Measurements from ENCODE around the gene GRIN2C.

The GRIN2C gene

DNA sequence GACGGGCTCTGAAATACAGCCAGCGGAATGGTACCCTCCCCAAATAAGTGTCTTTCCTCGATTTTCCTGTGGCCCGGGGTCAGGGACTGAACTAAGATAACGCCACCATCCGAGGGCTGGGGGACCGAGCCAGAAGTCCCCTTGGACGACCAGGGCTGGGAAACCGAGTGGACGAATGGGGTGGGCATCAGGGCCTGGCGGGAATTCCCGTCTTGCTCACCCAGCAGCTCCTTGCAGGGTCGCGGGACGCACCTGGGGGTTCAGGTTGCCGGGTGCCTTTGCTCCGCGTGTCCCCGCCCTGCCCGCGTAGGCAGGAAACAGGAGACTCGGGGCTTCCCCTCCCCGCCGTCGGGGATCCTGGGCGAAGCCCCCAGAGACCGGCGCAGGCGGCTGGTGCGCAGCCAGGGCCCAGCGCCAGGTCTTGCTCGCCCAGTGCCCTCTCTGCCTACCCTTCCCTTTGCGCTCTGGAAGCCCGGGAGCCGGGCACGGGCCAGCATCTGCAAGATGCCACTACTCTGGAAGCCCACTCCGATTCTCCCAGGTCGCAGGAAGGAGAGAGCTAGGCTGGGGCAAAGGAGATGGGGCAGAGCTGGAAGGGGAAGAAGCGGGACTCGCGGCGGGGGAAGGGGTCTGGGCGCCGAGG is 665 bp upstream of the GRIN2C start:
- Histone ChIP-seq H3K36me3 (ENCODE audit: low read length) (no peaks in the 10 kb centered on the region), H3K27me3 (ENCODE audit: low read length) (no peaks in the 10 kb centered on the region), H3K9me3 (ENCODE audit: insufficient read depth, low read length) (no peaks in the 10 kb centered on the region), H3K9ac (ENCODE audit: low read length) (no peak overlapping the region), H3F3A (ENCODE audit: insufficient read depth) (no peaks in the 10 kb centered on the region), H2AFZ (ENCODE audit: low read depth, low read length, severe bottlenecking) (no peak overlapping the region), H3K27ac (ENCODE audit: low read depth, low read length) (no peak overlapping the region), H3K4me3 (ENCODE audit: insufficient read depth, low read length, poor library complexity, severe bottlenecking) (no peak overlapping the region), H3K9me2 (replicated peaks; ENCODE audit: insufficient read depth, low read length) (no peaks in the 10 kb centered on the region), H4K20me1 (ENCODE audit: low read depth, low read length) (no peaks in the 10 kb centered on the region), H3K79me2 (ENCODE audit: insufficient read depth, low read length) (no peaks in the 10 kb centered on the region), H3K4me2 (ENCODE audit: low read depth, low read length, poor library complexity, severe bottlenecking) (no peak overlapping the region)
- TF ChIP-seq EZH2phosphoT487 (conservative IDR thresholded peaks at IDR 0.05; ENCODE audit: low read length), result no peak
- TF ChIP-seq, protein P1, sequence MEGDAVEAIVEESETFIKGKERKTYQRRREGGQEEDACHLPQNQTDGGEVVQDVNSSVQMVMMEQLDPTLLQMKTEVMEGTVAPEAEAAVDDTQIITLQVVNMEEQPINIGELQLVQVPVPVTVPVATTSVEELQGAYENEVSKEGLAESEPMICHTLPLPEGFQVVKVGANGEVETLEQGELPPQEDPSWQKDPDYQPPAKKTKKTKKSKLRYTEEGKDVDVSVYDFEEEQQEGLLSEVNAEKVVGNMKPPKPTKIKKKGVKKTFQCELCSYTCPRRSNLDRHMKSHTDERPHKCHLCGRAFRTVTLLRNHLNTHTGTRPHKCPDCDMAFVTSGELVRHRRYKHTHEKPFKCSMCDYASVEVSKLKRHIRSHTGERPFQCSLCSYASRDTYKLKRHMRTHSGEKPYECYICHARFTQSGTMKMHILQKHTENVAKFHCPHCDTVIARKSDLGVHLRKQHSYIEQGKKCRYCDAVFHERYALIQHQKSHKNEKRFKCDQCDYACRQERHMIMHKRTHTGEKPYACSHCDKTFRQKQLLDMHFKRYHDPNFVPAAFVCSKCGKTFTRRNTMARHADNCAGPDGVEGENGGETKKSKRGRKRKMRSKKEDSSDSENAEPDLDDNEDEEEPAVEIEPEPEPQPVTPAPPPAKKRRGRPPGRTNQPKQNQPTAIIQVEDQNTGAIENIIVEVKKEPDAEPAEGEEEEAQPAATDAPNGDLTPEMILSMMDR (IDR thresholded peaks at IDR 0.05; ENCODE audit: insufficient read depth, low read length, poor library complexity, severe bottlenecking), result no peak

GRCh38 chr17:74858672-74859458 is 820 bp downstream of the GRIN2C start:
- no peaks in the 10 kb centered on the region for H3K36me3 ChIP-seq (ENCODE audit: low read length)
- H3K9ac ChIP-seq (ENCODE audit: low read length), result no peak overlapping the region
- H3K27me3 ChIP-seq (ENCODE audit: low read length), result no peaks in the 10 kb centered on the region
- no peak overlapping the region for H3K4me2 ChIP-seq (ENCODE audit: low read depth, low read length, poor library complexity, severe bottlenecking)
- TF ChIP-seq, protein P1 (IDR thresholded peaks at IDR 0.05; ENCODE audit: insufficient read depth, low read length, poor library complexity, severe bottlenecking), result no peak
- no peak overlapping the region for H3K4me3 ChIP-seq (ENCODE audit: insufficient read depth, low read length, poor library complexity, severe bottlenecking)
- H3K27ac ChIP-seq (ENCODE audit: low read depth, low read length), result no peak overlapping the region
- H2AFZ ChIP-seq (ENCODE audit: low read depth, low read length, severe bottlenecking), result no peak overlapping the region
- H4K20me1 ChIP-seq (ENCODE audit: low read depth, low read length), result no peaks in the 10 kb centered on the region
- H3K9me3 ChIP-seq (ENCODE audit: insufficient read depth, low read length), result no peaks in the 10 kb centered on the region
- no peaks in the 10 kb centered on the region for H3K9me2 ChIP-seq (replicated peaks; ENCODE audit: insufficient read depth, low read length)
- H3K79me2 ChIP-seq (ENCODE audit: insufficient read depth, low read length), result no peaks in the 10 kb centered on the region
- no peaks in the 10 kb centered on the region for H3F3A ChIP-seq (ENCODE audit: insufficient read depth)

DNA sequence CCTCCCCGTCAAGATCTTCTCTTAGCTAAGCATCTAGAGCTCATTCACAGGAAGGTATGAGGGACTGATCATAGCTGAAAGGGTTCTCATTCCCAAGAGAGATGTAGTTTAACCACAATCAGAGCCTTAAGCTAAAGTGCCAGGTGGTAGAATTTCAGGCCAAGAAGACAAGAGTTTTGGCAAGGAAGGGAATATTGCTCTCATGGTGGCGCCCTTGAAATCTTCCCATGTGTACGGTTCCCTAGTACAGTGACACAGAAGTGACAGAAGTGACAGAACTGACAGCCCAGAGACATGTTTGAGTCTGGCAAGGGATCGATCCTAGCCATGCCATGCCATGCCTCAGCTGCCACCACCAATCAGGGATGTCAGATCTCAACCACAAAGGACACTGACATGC is 2.5 kb downstream of the GRIN2C start:
- Histone ChIP-seq H3K27me3 (ENCODE audit: low read length) (no peaks in the 10 kb centered on the region), H2AFZ (ENCODE audit: low read depth, low read length, severe bottlenecking) (no peak overlapping the region), H3K36me3 (ENCODE audit: low read length) (no peaks in the 10 kb centered on the region)

More for the DNA sequence above, 2.5 kb downstream of the GRIN2C start:
- TF ChIP-seq EZH2phosphoT487 (conservative IDR thresholded peaks at IDR 0.05; ENCODE audit: low read length), result no peak
- TF ChIP-seq, protein P1 (IDR thresholded peaks at IDR 0.05; ENCODE audit: insufficient read depth, low read length, poor library complexity, severe bottlenecking), result no peak
- H3K4me2 ChIP-seq (ENCODE audit: low read depth, low read length, poor library complexity, severe bottlenecking), result no peak overlapping the region
- no peaks in the 10 kb centered on the region for H3F3A ChIP-seq (ENCODE audit: insufficient read depth)
- no peaks in the 10 kb centered on the region for H3K9me3 ChIP-seq (ENCODE audit: insufficient read depth, low read length)
- H3K27ac ChIP-seq (ENCODE audit: low read depth, low read length), result no peak overlapping the region
- H3K9ac ChIP-seq (ENCODE audit: low read length), result no peak overlapping the region
- no peaks in the 10 kb centered on the region for H3K79me2 ChIP-seq (ENCODE audit: insufficient read depth, low read length)
- H3K9me2 ChIP-seq (replicated peaks; ENCODE audit: insufficient read depth, low read length), result no peaks in the 10 kb centered on the region
- no peaks in the 10 kb centered on the region for H4K20me1 ChIP-seq (ENCODE audit: low read depth, low read length)
- H3K4me3 ChIP-seq (ENCODE audit: insufficient read depth, low read length, poor library complexity, severe bottlenecking), result no peak overlapping the region

Data from SU-DHL-6 (cell line).